Endothelial cell of umbilical vein (primary cell): ENCODE measurements around the gene CLPSL2. TPM values are rescaled to one million over a fixed set of nuclear protein-coding genes. Genes with fewer than 3 reads are reported as not detected.

Source experiments
- BruUV-seq: library from RNA; stranded (reverse); fragments of 400-500 nt; replicated peaks from 2 replicates; lab custom pipeline; 2021; lab: Mats Ljungman, UMichigan
- CTCF ChIA-PET: fragments of 300-600, 350-600 bp; sonication (Branson Sonifier 250); formaldehyde crosslinking; loops from one replicate; lab custom pipeline; 2021; ENCODE audit warnings: antibody characterized with exemption, inconsistent platforms; lab: Charles Lee
- POLR2A ChIA-PET: fragments of 300-600, 350-600 bp; sonication (Branson Sonifier 250); formaldehyde crosslinking; loops from one replicate; lab custom pipeline; 2021; ENCODE audit warnings: antibody characterized with exemption, inconsistent platforms; lab: Charles Lee
- DNase-seq: peaks from one replicate; pipeline ENCODE4 v3.0.0-alpha.2; 2011; ENCODE audit warnings: low read depth, low spot score
- FAIRE-seq: peaks from 2 replicates; lab custom pipeline; 2011; peaks lifted over from hg19 to GRCh38; lab: Jason Lieb, UNC
- H2AFZ ChIP-seq: 2 replicates; pipeline ENCODE4 v1.6.0; 2012; ENCODE audit warnings: low read depth, low read length, control low read depth, inconsistent platforms
- H3K27ac ChIP-seq: 2 replicates; pipeline ENCODE4 v1.5.1; 2011; ENCODE audit warnings: low read depth, mild to moderate bottlenecking, control low read depth, low read length, moderate library complexity; ENCODE audit not compliant: insufficient read depth
- H3K27me3 ChIP-seq, 2 experiments: 2 replicates each; pipeline versions ENCODE4 v1.6.0 to v1.6.1; 2011; ENCODE audit warnings: low read length in 2 of 2, mixed read lengths in 1 of 2; ENCODE audit not compliant: control insufficient read depth in 2 of 2, insufficient read depth in 2 of 2
- H3K36me3 ChIP-seq, 2 experiments: 2 replicates in 1 of 2; 3 replicates in 1 of 2; pipeline ENCODE4 v1.5.1; 2011; ENCODE audit warnings: low read length in 2 of 2, mild to moderate bottlenecking in 1 of 2, moderate library complexity in 1 of 2; ENCODE audit not compliant: control insufficient read depth in 2 of 2, insufficient read depth in 2 of 2; ENCODE audit errors: extremely low read depth in 1 of 2
- H3K4me1 ChIP-seq: 3 replicates; pipeline ENCODE4 v1.5.1; 2011; ENCODE audit warnings: mild to moderate bottlenecking, low read length; ENCODE audit not compliant: control insufficient read depth, insufficient read depth; ENCODE audit errors: extremely low read depth
- H3K4me2 ChIP-seq: 2 replicates; pipeline ENCODE4 v1.6.1; 2011; ENCODE audit warnings: low read length, control low read depth, mixed read lengths; ENCODE audit not compliant: insufficient read depth
- H3K4me3 ChIP-seq, 3 experiments: fragments of 200-600 bp in 1 of 3; sonication (generic), shearing (Covaris generic) in 1 of 3; replicated peaks in 1 of 3; 2 replicates each; pipeline ENCODE4 v1.5.1; 2011 to 2016; ENCODE audit warnings: control low read depth in 3 of 3, low read length in 3 of 3, mild to moderate bottlenecking in 2 of 3, inconsistent platforms in 1 of 3, low read depth in 1 of 3, moderate library complexity in 1 of 3; ENCODE audit not compliant: insufficient read depth in 1 of 3
- H3K79me2 ChIP-seq: 2 replicates; pipeline ENCODE4 v1.6.0; 2012; ENCODE audit warnings: low read length, inconsistent platforms; ENCODE audit not compliant: control insufficient read depth, insufficient read depth
- H3K9ac ChIP-seq: replicated peaks from 2 replicates; pipeline ENCODE3; 2011; ENCODE audit warnings: low read length, control low read depth; ENCODE audit not compliant: insufficient read depth; ENCODE audit errors: extremely low read depth
- H3K9me1 ChIP-seq: replicated peaks from 3 replicates; pipeline ENCODE4 v1.6.0; 2011; ENCODE audit warnings: mild to moderate bottlenecking, low read length; ENCODE audit not compliant: control insufficient read depth, insufficient read depth; ENCODE audit errors: extremely low read depth
- H3K9me3 ChIP-seq: replicated peaks from 2 replicates; pipeline ENCODE4 v1.5.1; 2012; ENCODE audit warnings: low read length, inconsistent platforms; ENCODE audit not compliant: control insufficient read depth, insufficient read depth
- H4K20me1 ChIP-seq: replicated peaks from 2 replicates; pipeline ENCODE3; 2011; ENCODE audit warnings: mild to moderate bottlenecking, low read length; ENCODE audit not compliant: control insufficient read depth, insufficient read depth; ENCODE audit errors: extremely low read depth
- FOS ChIP-seq: IDR thresholded peaks from 2 replicates; pipeline ENCODE4 v1.6.1; 2011; ENCODE audit warnings: mild to moderate bottlenecking, low read length, moderate library complexity, borderline replicate concordance; ENCODE audit not compliant: insufficient read depth
- GATA2 ChIP-seq: IDR thresholded peaks from 2 replicates; pipeline ENCODE4 v1.7.0; 2011; ENCODE audit warnings: low read depth, mild to moderate bottlenecking, moderate library complexity, mixed read lengths, low read length; ENCODE audit not compliant: insufficient read length, insufficient read depth
- JUN ChIP-seq: IDR thresholded peaks from 2 replicates; pipeline ENCODE4 v1.6.1; 2011; ENCODE audit warnings: borderline replicate concordance, low read depth; ENCODE audit not compliant: insufficient read length, insufficient read depth
- MYC ChIP-seq: IDR thresholded peaks from one replicate; pipeline ENCODE4 v1.6.1; 2011; ENCODE audit warnings: mild to moderate bottlenecking, low read depth, low read length
- POLR2A ChIP-seq: IDR thresholded peaks from 2 replicates; pipeline ENCODE4 v1.6.1; 2012; ENCODE audit warnings: low read depth, mild to moderate bottlenecking, control low read depth, low read length
- dilution Hi-C: fragments of 300-500 bp; cut with MboI; formaldehyde crosslinking; loops from one replicate; pipeline ENCODE4 v1.15.0; 2019; ENCODE audit warnings: low sequenced_read_pairs; ENCODE audit not compliant: extremely low pct_ligation_motif_present
- intact Hi-C: fragments of 100-400 bp; cut with micrococcal nuclease; formaldehyde crosslinking; loops from one replicate; pipeline ENCODE4 v1.10.0; 2022
- polyA plus RNA-seq, 4 experiments: library from polyadenylated mRNA; depleted of rRNA in 3 of 4; stranded (reverse) in 3 of 4; unstranded in 1 of 4; fragments of >200 nt; gene quantifications; 2 replicates each; pipeline versions ENCODE4 v1.2.1 to v1.2.3, GENCODE V29; 2011 to 2012; ENCODE audit warnings: missing spikeins in 1 of 4
- total RNA-seq: library from RNA; stranded (reverse); gene quantifications from 2 replicates; pipeline ENCODE4 v1.2.3, GENCODE V29; 2021
- TF ChIP-seq, protein P1 (sequence below): IDR thresholded peaks from 2 replicates; pipeline ENCODE4 v1.6.1; 2011; ENCODE audit not compliant: insufficient read depth, insufficient read length

The CLPSL2 gene
- total and polyA plus RNA-seq, 2 donors (not counting 3 experiments of a cell fraction or from before 2014, with no cell fraction given) = not detected

DNA sequence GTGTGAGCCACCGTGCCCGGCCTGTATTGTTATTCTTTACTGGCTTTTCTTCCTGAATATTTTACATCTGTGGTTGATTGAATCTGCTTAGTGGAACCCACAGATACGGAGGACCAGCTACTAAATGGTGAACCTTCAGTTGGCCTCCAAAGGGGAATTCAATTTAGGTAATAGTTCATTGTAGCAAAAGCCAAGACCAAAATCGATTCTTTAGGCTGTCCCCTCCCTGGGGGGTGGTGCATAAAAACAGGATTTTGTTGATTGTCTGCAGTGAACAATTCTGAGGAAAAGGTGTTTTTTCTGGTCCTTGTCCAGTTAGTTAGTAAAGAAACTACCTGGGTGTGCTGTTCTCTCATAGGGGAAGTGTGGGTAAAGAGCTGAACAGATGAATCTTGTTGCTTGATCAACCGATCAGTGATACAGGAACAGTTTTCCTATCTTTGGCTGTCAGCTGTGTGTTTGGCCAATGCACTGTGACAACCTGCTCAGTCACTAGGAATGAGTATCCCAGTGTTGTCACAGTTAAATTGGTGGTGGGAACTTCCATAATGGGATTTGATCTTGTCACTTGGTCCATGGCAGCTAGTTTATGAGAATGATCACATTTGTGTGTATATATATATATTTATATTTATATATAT, 48.3 kb downstream of the CLPSL2 start:
- POLR2A ChIA-PET = no interaction called here

More for the DNA sequence above, 48.3 kb downstream of the CLPSL2 start:
- no peak overlapping the region for H3K4me3 ChIP-seq
- no peak overlapping the region for H3K9ac ChIP-seq
- BruUV-seq = no TSS peak
- no peak overlapping the region for H2AFZ ChIP-seq
- DNase-seq (no peak), FAIRE-seq (no peak)
- no peak overlapping the region for H3K27ac ChIP-seq
- CTCF ChIA-PET = interaction anchor here (1.3 kb wide), 2 partner anchors 11 to 302 kb away, joined by 3 to 7 read pairs; no protein-coding TSS in a partner anchor
- H3K4me2 ChIP-seq = no peak overlapping the region
- no peak for TF ChIP-seq POLR2A
- TF ChIP-seq, protein P1, sequence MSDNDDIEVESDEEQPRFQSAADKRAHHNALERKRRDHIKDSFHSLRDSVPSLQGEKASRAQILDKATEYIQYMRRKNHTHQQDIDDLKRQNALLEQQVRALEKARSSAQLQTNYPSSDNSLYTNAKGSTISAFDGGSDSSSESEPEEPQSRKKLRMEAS = no peak
- TF ChIP-seq FOS = no peak
- TF ChIP-seq JUN = no peak
- TF ChIP-seq MYC = no peak
- no peak for TF ChIP-seq GATA2
- H3K79me2 ChIP-seq = no peaks in the 10 kb centered on the region
- no peaks in the 10 kb centered on the region for H4K20me1 ChIP-seq
- no peaks in the 10 kb centered on the region for H3K4me1 ChIP-seq
- no peaks in the 10 kb centered on the region for H3K36me3 ChIP-seq
- H3K27me3 ChIP-seq = peaks cover 0 to 1% of the 10 kb centered on the region in 2 experiments
- H3K9me3 ChIP-seq = no peaks in the 10 kb centered on the region
- no peaks in the 10 kb centered on the region for H3K9me1 ChIP-seq
- dilution Hi-C loops (no loop called here), intact Hi-C loops (no loop called here)

Other genes with a start within 250 kb of the CLPSL2 start
- 56.8 and 70.6 TPM in 2 replicates for gene FKBP5, start 87.7 kb upstream of the CLPSL2 start, total RNA-seq
- 11.4 and 16.7 TPM in 2 replicates for gene FKBP5, start 87.7 kb upstream of the CLPSL2 start, polyA plus RNA-seq
- 0.90 and 0.91 TPM in 2 replicates for gene ARMC12, start 39.6 kb upstream of the CLPSL2 start, total RNA-seq
- gene ARMC12, start 39.6 kb upstream of the CLPSL2 start, polyA plus RNA-seq = 1.9 and 2.1 TPM in 2 replicates
- gene CLPSL1, start 4.4 kb downstream of the CLPSL2 start, total RNA-seq = not detected in 2 replicates
- gene CLPSL1, start 4.4 kb downstream of the CLPSL2 start, polyA plus RNA-seq = not detected in 2 replicates
- gene CLPS, start 20.7 kb downstream of the CLPSL2 start, total RNA-seq = not detected in 2 replicates
- gene CLPS, start 20.7 kb downstream of the CLPSL2 start, polyA plus RNA-seq = not detected in 2 replicates
- gene LHFPL5, start 28.8 kb downstream of the CLPSL2 start, total RNA-seq = not detected in 2 replicates
- gene LHFPL5, start 28.8 kb downstream of the CLPSL2 start, polyA plus RNA-seq = not detected in 2 replicates
- 72.7 and 82.2 TPM in 2 replicates for gene SRPK1, start 144.5 kb downstream of the CLPSL2 start, total RNA-seq
- gene SRPK1, start 144.5 kb downstream of the CLPSL2 start, polyA plus RNA-seq = 14.0 and 18.9 TPM in 2 replicates
- gene SLC26A8, start 248.0 kb downstream of the CLPSL2 start, total RNA-seq = not detected in 2 replicates
- 0.01 and 0.08 TPM in 2 replicates for gene SLC26A8, start 248.0 kb downstream of the CLPSL2 start, polyA plus RNA-seq